H1 (cell line): ENCODE measurements around the gene PPIA. TPM values are rescaled to one million over a fixed set of nuclear protein-coding genes. Genes with fewer than 3 reads are reported as not detected.
A peak's percentile ranks its signal among the peaks of the same experiment; 100 is the strongest.

Experiments used
- ATF3 ChIP-seq: IDR thresholded peaks from 2 replicates; pipeline ENCODE4 v1.6.1; 2011; ENCODE audit warnings: low read depth, mild to moderate bottlenecking, low read length; ENCODE audit not compliant: insufficient read depth
- CHD7 ChIP-seq: fragments of 300-600 bp; sonication (generic); IDR thresholded peaks from 2 replicates; pipeline ENCODE4 v1.7.1; 2012; ENCODE audit warnings: low read length, moderate library complexity, mild to moderate bottlenecking, inconsistent platforms; ENCODE audit not compliant: insufficient replicate concordance
- KDM1A ChIP-seq: fragments of 200-600, 300-600 bp; sonication (generic); IDR thresholded peaks from 2 replicates; pipeline ENCODE4 v1.7.1; 2016; ENCODE audit warnings: mild to moderate bottlenecking, low read length, borderline replicate concordance
- KDM5A ChIP-seq: fragments of 200-600 bp; IDR thresholded peaks from 2 replicates; pipeline ENCODE4 v1.7.1; 2012; ENCODE audit warnings: mild to moderate bottlenecking, low read length, inconsistent platforms, mixed read lengths
- MAFK ChIP-seq: IDR thresholded peaks from 2 replicates; pipeline ENCODE4 v1.6.1; 2012; ENCODE audit warnings: low read depth, mild to moderate bottlenecking, improper control_type of control experiment, low read length
- NRF1 ChIP-seq: IDR thresholded peaks from 2 replicates; pipeline ENCODE4 v1.6.1; 2011; ENCODE audit warnings: mild to moderate bottlenecking, low read depth, low read length, improper control_type of control experiment
- SAP30 ChIP-seq: fragments of 300-600 bp; sonication (generic); IDR thresholded peaks from 2 replicates; pipeline ENCODE4 v1.7.1; 2012; ENCODE audit warnings: low read length, moderate library complexity, mild to moderate bottlenecking, inconsistent platforms; ENCODE audit not compliant: insufficient read depth, insufficient replicate concordance
- SP1 ChIP-seq: IDR thresholded peaks from 2 replicates; pipeline ENCODE4 v1.6.1; 2011; ENCODE audit warnings: low read depth, low read length
- SRF ChIP-seq: IDR thresholded peaks from 2 replicates; pipeline ENCODE4 v1.6.1; 2011; ENCODE audit warnings: mild to moderate bottlenecking, low read depth, low read length, moderate library complexity
- polyA plus RNA-seq, 7 experiments: library from polyadenylated mRNA; depleted of rRNA in 3 of 7; stranded (reverse) in 5 of 7; unstranded in 2 of 7; fragments of >200 nt in 5 of 7; fragments of 200-250 nt in 2 of 7; gene quantifications; 1 replicate in 5 of 7; 2 replicates in 1 of 7; 4 replicates in 1 of 7; pipeline versions ENCODE4 v1.2.1 to v1.2.3, GENCODE V29; 2011 to 2013; ENCODE audit warnings: missing spikeins in 2 of 7, mixed read lengths in 2 of 7
- total RNA-seq: library from RNA; stranded (reverse); fragmentation: NEBNext Ultra II Directional; extraction: Animal tissue kit (Norgen Biotek cat#: 25700); gene quantifications from 2 replicates; pipeline ENCODE4 v1.2.1, GENCODE V29; 2021

Gene PPIA
- total and polyA plus RNA-seq, 2 of the 8 experiments (the other 6 are each of a cell fraction or from before 2014, with no cell fraction given), result 2,865 to 5,394 TPM

- TF ChIP-seq CHD7 (no peak), NRF1 (peak; percentile 51), ATF3 (no peak), KDM1A (no peak), SP1 (peak; percentile 98), MAFK (no peak), KDM5A (no peak), SRF (no peak), SAP30 (no peak)
Measured at GRCh38 chr7:44796504-44797328, at the start of gene PPIA (continued).
